Bronchus fibroblast of lung (primary cell): ENCODE measurements around the gene PRAMEF26. TPM values are rescaled to one million over a fixed set of nuclear protein-coding genes. Genes with fewer than 3 reads are reported as not detected.

ENCODE experiments used
- total RNA-seq: library from RNA; depleted of rRNA; stranded (reverse); fragments of >200 nt; gene quantifications from 2 replicates; pipeline ENCODE4 v1.2.3, GENCODE V29; 2015

Gene PRAMEF26
- not detected in 2 replicates for total RNA-seq

DNA sequence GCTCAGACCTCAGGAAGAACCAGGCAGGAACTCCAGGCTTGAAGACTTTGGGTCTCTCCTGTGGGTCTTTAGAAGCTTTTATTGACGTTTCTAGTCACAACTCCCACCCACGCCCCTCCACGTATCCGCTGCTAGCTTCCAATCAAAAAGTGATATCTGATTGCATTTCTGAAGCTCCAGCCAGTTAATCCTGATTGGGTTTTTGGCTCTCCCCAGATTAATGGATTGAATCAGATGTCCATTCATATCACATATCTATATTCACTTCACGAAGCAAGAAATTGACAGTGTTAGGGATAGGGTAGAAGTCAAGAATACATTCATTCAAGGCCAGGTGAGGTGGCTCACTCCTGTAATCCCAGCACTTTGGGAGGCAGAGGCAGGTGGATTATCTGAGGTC lies at the start of gene PRAMEF26:
Gene PRAMEF26 (minus strand): TSS at position 101 of the 400 bp plus-strand sequence. CDS start 2,914 bp downstream, outside the sequence.

DNA sequence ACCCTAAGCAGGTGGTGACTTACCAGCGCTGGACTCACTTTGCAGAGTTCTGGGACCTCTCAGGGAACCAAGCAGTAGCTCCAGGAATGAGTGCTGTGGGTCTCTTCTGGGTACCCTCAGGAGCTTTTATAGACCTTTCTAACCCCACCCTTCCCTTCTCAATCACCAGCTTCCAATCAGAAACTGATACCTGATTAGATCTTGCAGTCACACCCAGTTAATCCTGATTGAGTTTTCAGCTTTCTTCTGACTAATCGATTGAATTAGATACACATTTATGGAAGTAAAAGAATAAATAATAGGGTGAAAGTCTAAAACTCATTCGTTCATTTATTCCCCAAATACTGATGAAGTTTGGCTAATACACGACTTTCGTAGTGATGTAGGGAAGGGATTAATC lies 45.5 kb upstream of the PRAMEF26 start, which contains the start of gene PRAMEF13:
Gene PRAMEF13 (minus strand): TSS at position 101 of the 400 bp plus-strand sequence. CDS start 1,820 bp downstream, outside the sequence.

DNA sequence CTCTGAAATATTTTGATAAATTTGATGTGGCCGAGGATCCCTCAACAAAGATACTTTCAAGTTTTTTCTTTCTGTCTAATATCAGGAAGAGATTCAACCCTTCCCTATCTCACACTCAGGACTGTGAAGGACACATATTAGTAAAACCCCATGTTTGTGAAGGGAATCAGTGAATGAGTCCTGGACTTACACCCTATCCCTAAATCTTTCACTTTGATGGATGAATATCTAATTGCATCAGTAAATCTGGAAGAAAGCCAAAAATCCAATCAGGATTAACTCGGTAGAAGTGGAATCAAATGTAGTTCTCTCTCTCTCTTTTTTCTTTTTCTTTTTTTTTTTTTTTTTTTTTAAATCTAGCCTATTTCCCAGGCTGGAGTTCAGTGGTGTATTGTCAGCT lies 15.7 kb upstream of the PRAMEF26 start, which contains the start of gene PRAMEF9:
Gene PRAMEF9 (plus strand): TSS at position 301 of the 400 bp plus-strand sequence. CDS start 3,433 bp downstream, outside the sequence.

DNA sequence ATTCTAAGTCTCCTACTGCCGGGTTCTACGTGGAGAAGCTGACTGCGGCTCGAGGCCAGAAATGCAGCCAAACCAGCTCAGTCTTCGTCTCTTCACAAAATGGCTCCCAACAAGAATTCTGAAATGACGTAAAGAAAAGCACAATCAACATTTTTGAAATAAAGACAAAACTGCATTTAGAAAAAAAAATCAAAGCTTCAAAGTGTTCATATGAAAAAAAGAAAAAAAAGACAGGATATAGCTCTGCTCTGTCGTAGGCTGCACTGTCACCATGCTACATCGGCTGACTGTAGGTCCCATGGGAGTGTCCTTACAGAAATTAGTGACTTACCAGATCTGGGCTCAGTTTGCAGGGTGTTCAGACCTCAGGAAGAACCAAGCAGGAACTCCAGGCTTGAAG lies 9.7 kb upstream of the PRAMEF26 start, which contains the start of gene HNRNPCL4:
Gene HNRNPCL4 (minus strand): TSS at position 101 of the 400 bp plus-strand sequence. CDS start 164 bp downstream, outside the sequence.

DNA sequence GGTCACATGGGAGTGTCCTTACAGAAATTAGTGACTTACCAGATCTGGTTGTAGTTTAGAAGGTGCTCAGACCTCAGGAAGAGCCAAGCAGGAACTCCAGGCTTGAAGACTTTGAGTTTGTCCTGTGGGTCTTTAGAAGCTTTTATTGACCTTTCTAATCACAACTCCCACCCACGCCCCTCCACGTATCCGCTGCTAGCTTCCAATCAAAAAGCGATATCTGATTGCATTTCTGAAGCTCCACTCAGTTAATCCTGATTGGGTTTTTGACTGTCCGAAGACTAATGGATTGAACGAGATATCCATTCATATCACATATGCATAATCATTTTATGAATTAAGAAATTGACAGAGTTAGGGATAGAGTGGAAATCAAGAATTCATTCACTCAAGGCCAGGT lies 39.1 kb downstream of the PRAMEF26 start, which contains the start of gene HNRNPCL2:
Gene HNRNPCL2 (minus strand): TSS at position 101 of the 400 bp plus-strand sequence. CDS start 454 bp downstream, outside the sequence.

Other genes starting within 250 kb of the PRAMEF26 start
- not detected in 2 replicates for gene PRAMEF7, start 239.4 kb downstream of the PRAMEF26 start, total RNA-seq
- not detected in 2 replicates for gene PRAMEF6, start 208.4 kb downstream of the PRAMEF26 start, total RNA-seq
- not detected in 2 replicates for gene PRAMEF27, start 99.4 kb downstream of the PRAMEF26 start, total RNA-seq
- not detected in 2 replicates for gene HNRNPCL3, start 95.2 kb downstream of the PRAMEF26 start, total RNA-seq
- gene PRAMEF25, start 85.2 kb downstream of the PRAMEF26 start, total RNA-seq, result not detected in 2 replicates
- not detected in 2 replicates for gene HNRNPCL2, start 39.2 kb downstream of the PRAMEF26 start, total RNA-seq
- not detected in 2 replicates for gene HNRNPCL4, start 9.6 kb upstream of the PRAMEF26 start, total RNA-seq
- gene PRAMEF9, start 15.8 kb upstream of the PRAMEF26 start, total RNA-seq, result not detected in 2 replicates
- gene PRAMEF13, start 45.4 kb upstream of the PRAMEF26 start, total RNA-seq, result not detected in 2 replicates
- not detected in 2 replicates for gene PRAMEF18, start 70.1 kb upstream of the PRAMEF26 start, total RNA-seq
- not detected in 2 replicates for gene PRAMEF5, start 98.2 kb upstream of the PRAMEF26 start, total RNA-seq
- gene PRAMEF8, start 129.1 kb upstream of the PRAMEF26 start, total RNA-seq, result not detected in 2 replicates
- gene PRAMEF33, start 147.5 kb upstream of the PRAMEF26 start, total RNA-seq, result not detected in 2 replicates
- gene PRAMEF15, start 159.6 kb upstream of the PRAMEF26 start, total RNA-seq, result not detected in 2 replicates
- gene PRAMEF14, start 191.1 kb upstream of the PRAMEF26 start, total RNA-seq, result not detected in 2 replicates
- not detected in 2 replicates for gene PRAMEF19, start 215.9 kb upstream of the PRAMEF26 start, total RNA-seq
- not detected in 2 replicates for gene PRAMEF17, start 233.6 kb upstream of the PRAMEF26 start, total RNA-seq